Mesenchymal stem cell (in vitro differentiated cells and primary cell): ENCODE data around the gene TMEM45A. TPM values are rescaled to one million over a fixed set of nuclear protein-coding genes. Genes with fewer than 3 reads are reported as not detected.
"Not testable (repeated sequence)": the region's sequence is repeated elsewhere in the genome, so short reads cannot be mapped to it uniquely, and the experiment has no call there.

Experiments used
- DNase-seq: peaks from one replicate; pipeline ENCODE4 v3.0.0-alpha.2; 2013
- H2AFZ ChIP-seq: one replicate; pipeline ENCODE4 v1.6.1; 2013; ENCODE audit warnings: low read depth, mild to moderate bottlenecking, control low read depth, inconsistent platforms, low read length, moderate library complexity
- H2AK5ac ChIP-seq: 2 replicates; pipeline ENCODE4 v1.6.1; 2013; ENCODE audit warnings: low read length, moderate library complexity, mild to moderate bottlenecking, inconsistent platforms; ENCODE audit not compliant: severe bottlenecking
- H2BK120ac ChIP-seq: one replicate; pipeline ENCODE4 v1.6.1; 2013; ENCODE audit warnings: low read depth, mild to moderate bottlenecking, inconsistent platforms, low read length, moderate library complexity
- H2BK12ac ChIP-seq, 2 experiments: one replicate each; pipeline ENCODE4 v1.6.1; 2013; ENCODE audit warnings: inconsistent platforms in 2 of 2, low read length in 2 of 2, mild to moderate bottlenecking in 2 of 2, moderate library complexity in 2 of 2, control low read depth in 1 of 2
- H2BK15ac ChIP-seq: one replicate; pipeline ENCODE4 v1.6.1; 2013; ENCODE audit warnings: mild to moderate bottlenecking, low read depth, inconsistent platforms; ENCODE audit not compliant: poor library complexity, severe bottlenecking
- H2BK5ac ChIP-seq: 2 replicates; pipeline ENCODE4 v1.6.1; 2013; ENCODE audit warnings: low read depth, mild to moderate bottlenecking, low read length, control low read depth, inconsistent platforms; ENCODE audit not compliant: poor library complexity, severe bottlenecking
- H3K14ac ChIP-seq, 2 experiments: one replicate each; pipeline ENCODE4 v1.6.1; 2013; ENCODE audit warnings: inconsistent platforms in 2 of 2, low read length in 2 of 2, control low read depth in 1 of 2, mild to moderate bottlenecking in 1 of 2, moderate library complexity in 1 of 2
- H3K18ac ChIP-seq, 2 experiments: one replicate each; pipeline ENCODE4 v1.6.1; 2013; ENCODE audit warnings: inconsistent platforms in 2 of 2, low read length in 2 of 2, control low read depth in 1 of 2, low read depth in 1 of 2, mild to moderate bottlenecking in 1 of 2
- H3K23ac ChIP-seq, 2 experiments: one replicate each; pipeline ENCODE4 v1.6.1; 2013; ENCODE audit warnings: inconsistent platforms in 2 of 2, low read length in 2 of 2, mild to moderate bottlenecking in 2 of 2, moderate library complexity in 2 of 2, control low read depth in 1 of 2
- H3K27ac ChIP-seq: 2 replicates; pipeline ENCODE4 v1.5.1; 2013; ENCODE audit warnings: mild to moderate bottlenecking, moderate library complexity, low read length, control low read depth, inconsistent platforms; ENCODE audit not compliant: poor library complexity, severe bottlenecking
- H3K27me3 ChIP-seq, 2 experiments: 2 replicates each; pipeline versions ENCODE4 v1.6.1 to v1.7.0; 2013; ENCODE audit warnings: low read length in 2 of 2, mild to moderate bottlenecking in 2 of 2, moderate library complexity in 2 of 2, control low read depth in 1 of 2, inconsistent platforms in 1 of 2; ENCODE audit not compliant: control insufficient read depth in 1 of 2, insufficient read depth in 1 of 2
- H3K36me3 ChIP-seq, 2 experiments: 2 replicates each; pipeline versions ENCODE4 v1.6.1 to v1.7.0; 2013; ENCODE audit warnings: low read length in 2 of 2, control low read depth in 1 of 2, inconsistent platforms in 1 of 2, low read depth in 1 of 2, mild to moderate bottlenecking in 1 of 2; ENCODE audit not compliant: insufficient read depth in 2 of 2, control insufficient read depth in 1 of 2
- H3K4ac ChIP-seq, 2 experiments: one replicate each; pipeline ENCODE4 v1.6.1; 2013; ENCODE audit warnings: inconsistent platforms in 2 of 2, low read length in 2 of 2, mild to moderate bottlenecking in 2 of 2, moderate library complexity in 2 of 2, control low read depth in 1 of 2, low read depth in 1 of 2
- H3K4me1 ChIP-seq: 2 replicates; pipeline ENCODE4 v1.6.1; 2013; ENCODE audit warnings: low read depth, low read length, control low read depth; ENCODE audit not compliant: control insufficient read depth, insufficient read depth
- H3K4me2 ChIP-seq: 2 replicates; pipeline ENCODE4 v1.6.1; 2013; ENCODE audit warnings: low read length, mild to moderate bottlenecking, inconsistent platforms; ENCODE audit not compliant: poor library complexity, severe bottlenecking
- H3K4me3 ChIP-seq, 2 experiments: 2 replicates each; pipeline versions ENCODE4 v1.5.1 to v1.7.0; 2013; ENCODE audit warnings: low read length in 2 of 2, mild to moderate bottlenecking in 2 of 2, control low read depth in 1 of 2, low read depth in 1 of 2; ENCODE audit not compliant: insufficient read depth in 1 of 2
- H3K79me1 ChIP-seq: replicated peaks from 2 replicates; pipeline ENCODE4 v1.6.1; 2013; ENCODE audit warnings: mild to moderate bottlenecking, control low read depth, low read length, inconsistent platforms; ENCODE audit not compliant: poor library complexity, severe bottlenecking
- H3K9ac ChIP-seq: 2 replicates; pipeline ENCODE4 v1.7.0; 2013; ENCODE audit warnings: mild to moderate bottlenecking, low read length, moderate library complexity
- H3K9me3 ChIP-seq: 2 replicates; pipeline ENCODE4 v1.7.0; 2013; ENCODE audit warnings: mild to moderate bottlenecking, low read length; ENCODE audit not compliant: control insufficient read depth
- H4K8ac ChIP-seq: one replicate; pipeline ENCODE4 v1.6.1; 2013; ENCODE audit warnings: inconsistent platforms, mild to moderate bottlenecking, low read length, moderate library complexity
- H4K91ac ChIP-seq: one replicate; pipeline ENCODE4 v1.6.1; 2013; ENCODE audit warnings: mild to moderate bottlenecking, low read length, inconsistent platforms
- WGBS: methylation state at CpG from one replicate; pipeline ENCODE4 v1.1.7; 2013; ENCODE audit warnings: mixed read lengths; 5-methylcytosine and 5-hydroxymethylcytosine counted together
- polyA plus RNA-seq, 2 experiments: library from polyadenylated mRNA; stranded (reverse); fragments of 200-250 nt; gene quantifications; one replicate each; pipeline ENCODE4 v1.2.3, GENCODE V29; 2013

Gene TMEM45A
- polyA plus RNA-seq (2013, experiment 1 of 2): 23.8 TPM
- 26.0 TPM for polyA plus RNA-seq (2013, experiment 2 of 2)

GRCh38 chr3:100492059-100493006 lies at the start of gene TMEM45A:
TSS of gene TMEM45A (plus strand) at chr3:100492619. CDS start at chr3:100555212, 62,593 bp downstream.
- Histone ChIP-seq H3K14ac (no peak within 1 kb of the TSS), H2BK5ac (no peak within 1 kb of the TSS), H2BK15ac (no peak within 1 kb of the TSS), H2BK120ac (no peak within 1 kb of the TSS), H3K4me2 (peak within 1 kb of the TSS; percentile 83), H3K9me3 (no peaks in the 10 kb centered on the region), H3K18ac (peak within 1 kb of the TSS; percentile 40 to 89), H3K79me1 (peaks cover 12% of the 10 kb centered on the region), H3K4ac (peak within 1 kb of the TSS in 1 of 2 experiments; percentile 84), H3K4me1 (peaks cover 2% of the 10 kb centered on the region), H2AK5ac (no peak within 1 kb of the TSS), H2AFZ (peak within 1 kb of the TSS; percentile 82), H3K23ac (no peak within 1 kb of the TSS), H3K27ac (peak within 1 kb of the TSS; percentile 95), H3K9ac (peak within 1 kb of the TSS; percentile 95), H4K8ac (peak within 1 kb of the TSS; percentile 45), H3K27me3 (no peaks in the 10 kb centered on the region), H3K4me3 (peak within 1 kb of the TSS; percentile 55 to 83), H4K91ac (no peak within 1 kb of the TSS), H3K36me3 (no peaks in the 10 kb centered on the region), H2BK12ac (peak within 1 kb of the TSS in 1 of 2 experiments; percentile 15)
- DNase-seq: peak; percentile 96
- under 1% methylated on average over 54 of the region's 56 CpGs for WGBS

- H2AFZ ChIP-seq: no peak overlapping the region
- no peaks in the 10 kb centered on the region for H3K4me1 ChIP-seq
- H3K36me3 ChIP-seq: no peaks in the 10 kb centered on the region
- no peak overlapping the region for H3K23ac ChIP-seq
- H3K4me3 ChIP-seq: no peak overlapping the region
- H3K27me3 ChIP-seq: no peaks in the 10 kb centered on the region
- H4K8ac ChIP-seq: no peak overlapping the region
- no peak overlapping the region for H3K9ac ChIP-seq
- H3K14ac ChIP-seq: no peak overlapping the region
- no peak overlapping the region for H2BK120ac ChIP-seq
- no peak overlapping the region for H3K18ac ChIP-seq
- no peak overlapping the region for H2BK5ac ChIP-seq
- H2AK5ac ChIP-seq: no peak overlapping the region
- no peak overlapping the region for H4K91ac ChIP-seq
- H3K27ac ChIP-seq: no peak overlapping the region
- no peak overlapping the region for H3K4me2 ChIP-seq
- no peaks in the 10 kb centered on the region for H3K79me1 ChIP-seq
- no peak overlapping the region for H2BK12ac ChIP-seq
- H3K4ac ChIP-seq: no peak overlapping the region
- H3K9me3 ChIP-seq: peaks cover 9% of the 10 kb centered on the region
- DNase-seq: no peak
- no peak overlapping the region for H2BK15ac ChIP-seq
These were observed 48.7 kb upstream of the TMEM45A start for GRCh38 chr3:100443690-100444089.

GRCh38 chr3:100447067-100447466 lies 45.4 kb upstream of the TMEM45A start:
- WGBS: 100% methylated on average over 2 of the region's 3 CpGs
- H2AK5ac ChIP-seq, H3K4me2 ChIP-seq: not testable (repeated sequence)

GRCh38 chr3:100448079-100448478 lies 44.3 kb upstream of the TMEM45A start:
- H3K14ac ChIP-seq: no peak overlapping the region
- no peaks in the 10 kb centered on the region for H3K27me3 ChIP-seq
- H2AFZ ChIP-seq: no peak overlapping the region
- H3K4me1 ChIP-seq: no peaks in the 10 kb centered on the region
- peaks cover 9% of the 10 kb centered on the region for H3K9me3 ChIP-seq
- no peak overlapping the region for H2BK12ac ChIP-seq
- no peak overlapping the region for H4K91ac ChIP-seq
- no peaks in the 10 kb centered on the region for H3K79me1 ChIP-seq
- H3K9ac ChIP-seq: no peak overlapping the region
- H3K23ac ChIP-seq: no peak overlapping the region
- H2BK15ac ChIP-seq: no peak overlapping the region
- H3K4me2 ChIP-seq: no peak overlapping the region
- H4K8ac ChIP-seq: no peak overlapping the region
- no CpG with 5 or more reads among the region's 1 CpG for WGBS
- H3K36me3 ChIP-seq: no peaks in the 10 kb centered on the region
- H3K4me3 ChIP-seq: no peak overlapping the region
- DNase-seq: no peak
- H3K27ac ChIP-seq: no peak overlapping the region
- no peak overlapping the region for H2AK5ac ChIP-seq
- no peak overlapping the region for H3K4ac ChIP-seq
- no peak overlapping the region for H3K18ac ChIP-seq
- H2BK5ac ChIP-seq: no peak overlapping the region
- H2BK120ac ChIP-seq: no peak overlapping the region

More at GRCh38 chr3:100447067-100447466, 45.4 kb upstream of the TMEM45A start:
- not testable (repeated sequence) for H3K27me3 ChIP-seq, H2BK120ac ChIP-seq, H3K23ac ChIP-seq, H3K4me1 ChIP-seq, H3K4ac ChIP-seq, H2AFZ ChIP-seq, H3K18ac ChIP-seq, DNase-seq, H3K27ac ChIP-seq, H3K14ac ChIP-seq, H4K91ac ChIP-seq, H2BK15ac ChIP-seq, H3K4me3 ChIP-seq, H2BK5ac ChIP-seq, H3K9me3 ChIP-seq, H3K79me1 ChIP-seq, H3K36me3 ChIP-seq, H4K8ac ChIP-seq, H2BK12ac ChIP-seq, H3K9ac ChIP-seq
